Lung microvascular endothelial cell (primary cell): ENCODE measurements around the gene PTPRF. TPM values are rescaled to one million over a fixed set of nuclear protein-coding genes. Genes with fewer than 3 reads are reported as not detected.
A peak's percentile ranks its signal among the peaks of the same experiment; 100 is the strongest.
"Not testable (repeated sequence)": the region's sequence is repeated elsewhere in the genome, so short reads cannot be mapped to it uniquely, and the experiment has no call there.

ENCODE experiments used
- DNase-seq, 2 donors: peaks; one replicate each; pipeline versions ENCODE4 v3.0.0 to v3.0.0-alpha.2; 2010; ENCODE audit warnings: low read depth in 2 of 2
- total RNA-seq: library from RNA; depleted of rRNA; stranded (reverse); fragments of >200 nt; gene quantifications from 2 replicates; pipeline ENCODE4 v1.2.1, GENCODE V29; 2014

Gene PTPRF
- total RNA-seq, 1 donor from 2014 or later: 68.8 TPM

- DNase-seq: peak in 1 of 2 donors; percentile 33
These were observed 6.9 kb downstream of the PTPRF start for GRCh38 chr1:43537423-43538142.

GRCh38 chr1:43538143-43538487, 7.4 kb downstream of the PTPRF start:
- no peak for DNase-seq

GRCh38 chr1:43538969-43539368, 8.3 kb downstream of the PTPRF start:
- DNase-seq: no peak

- no peak for DNase-seq
These were observed 9.2 kb downstream of the PTPRF start for GRCh38 chr1:43539726-43540434.

- DNase-seq: peak; percentile 75 to 92
These were observed 10.0 kb downstream of the PTPRF start for GRCh38 chr1:43540653-43541071.

- peak in 1 of 2 donors; percentile 19 for DNase-seq
These were observed 10.5 kb downstream of the PTPRF start for GRCh38 chr1:43541141-43541540.

- DNase-seq: peak in 1 of 2 donors; percentile 38
These were observed 11.2 kb downstream of the PTPRF start for GRCh38 chr1:43541721-43542401.

GRCh38 chr1:43542527-43543458, 12.1 kb downstream of the PTPRF start:
- no peak for DNase-seq

GRCh38 chr1:43543567-43543966, 12.9 kb downstream of the PTPRF start:
- DNase-seq: no peak

GRCh38 chr1:43545339-43545694, 14.6 kb downstream of the PTPRF start:
- no peak for DNase-seq

GRCh38 chr1:43545695-43546387, 15.2 kb downstream of the PTPRF start:
- peak; percentile 57 to 77 for DNase-seq

- no peak for DNase-seq
These were observed 15.9 kb downstream of the PTPRF start for GRCh38 chr1:43546388-43547100.

GRCh38 chr1:43547538-43548072, 16.9 kb downstream of the PTPRF start:
- DNase-seq: no peak

GRCh38 chr1:43548285-43549271, 17.9 kb downstream of the PTPRF start:
- peak in 1 of 2 donors; percentile 57 for DNase-seq

GRCh38 chr1:43549394-43549793, 18.7 kb downstream of the PTPRF start:
- not testable (repeated sequence) for DNase-seq

- peak; percentile 15 to 51 for DNase-seq
These were observed 19.4 kb downstream of the PTPRF start for GRCh38 chr1:43549921-43550597.

GRCh38 chr1:43550598-43551246, 20.0 kb downstream of the PTPRF start:
- no peak for DNase-seq
